Mammary epithelial cell (primary cell): ENCODE measurements around the gene MDGA2.

Source experiments
- EZH2 ChIP-seq: IDR thresholded peaks from 2 replicates; pipeline ENCODE4 v1.6.1; 2012; ENCODE audit warnings: low read length, inconsistent platforms, borderline replicate concordance
- TF ChIP-seq, protein P1 (sequence below), 2 donors: IDR thresholded peaks in 1 of 2; conservative IDR thresholded peaks in 1 of 2; 2 replicates each; pipeline ENCODE4 v1.5.1; 2011 to 2012; ENCODE audit warnings: inconsistent platforms in 2 of 2, low read length in 2 of 2, mild to moderate bottlenecking in 2 of 2, control low read depth in 1 of 2, low read depth in 1 of 2; ENCODE audit not compliant: insufficient read depth in 1 of 2; ENCODE audit errors: extremely low read depth in 1 of 2

GRCh38 chr14:47235619-47236018 is 439.8 kb downstream of the MDGA2 start:
- TF ChIP-seq, protein P1, sequence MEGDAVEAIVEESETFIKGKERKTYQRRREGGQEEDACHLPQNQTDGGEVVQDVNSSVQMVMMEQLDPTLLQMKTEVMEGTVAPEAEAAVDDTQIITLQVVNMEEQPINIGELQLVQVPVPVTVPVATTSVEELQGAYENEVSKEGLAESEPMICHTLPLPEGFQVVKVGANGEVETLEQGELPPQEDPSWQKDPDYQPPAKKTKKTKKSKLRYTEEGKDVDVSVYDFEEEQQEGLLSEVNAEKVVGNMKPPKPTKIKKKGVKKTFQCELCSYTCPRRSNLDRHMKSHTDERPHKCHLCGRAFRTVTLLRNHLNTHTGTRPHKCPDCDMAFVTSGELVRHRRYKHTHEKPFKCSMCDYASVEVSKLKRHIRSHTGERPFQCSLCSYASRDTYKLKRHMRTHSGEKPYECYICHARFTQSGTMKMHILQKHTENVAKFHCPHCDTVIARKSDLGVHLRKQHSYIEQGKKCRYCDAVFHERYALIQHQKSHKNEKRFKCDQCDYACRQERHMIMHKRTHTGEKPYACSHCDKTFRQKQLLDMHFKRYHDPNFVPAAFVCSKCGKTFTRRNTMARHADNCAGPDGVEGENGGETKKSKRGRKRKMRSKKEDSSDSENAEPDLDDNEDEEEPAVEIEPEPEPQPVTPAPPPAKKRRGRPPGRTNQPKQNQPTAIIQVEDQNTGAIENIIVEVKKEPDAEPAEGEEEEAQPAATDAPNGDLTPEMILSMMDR (conservative IDR thresholded peaks at IDR 0.05 in 1 of 2, IDR thresholded peaks at IDR 0.05 in 1 of 2; ENCODE audit: extremely low read depth in 1 of 2, insufficient read depth in 1 of 2, low read depth in 1 of 2, low read length in 2 of 2), result no peak
- TF ChIP-seq EZH2, result no peak
